DMS53 treated with DMSO at 0.1 percent for 48 hours (cell line): ENCODE measurements around the gene GRM1.

Source experiments
- DNase-seq: peaks from one replicate; lab custom pipeline; 2025; ENCODE audit not compliant: unreplicated experiment; lab: John Stamatoyannopoulos, UW

The GRM1 gene

GRCh38 chr6:146312608-146313007 is 283.7 kb downstream of the GRM1 start:
- no peak for DNase-seq

- no peak for DNase-seq
These were observed 286.7 kb downstream of the GRM1 start for GRCh38 chr6:146315381-146316174.

GRCh38 chr6:146316175-146316495 is 287.3 kb downstream of the GRM1 start:
- DNase-seq, result no peak

GRCh38 chr6:146331013-146331412 is 302.2 kb downstream of the GRM1 start:
- DNase-seq, result no peak

GRCh38 chr6:146335336-146335735 is 306.5 kb downstream of the GRM1 start:
- no peak for DNase-seq

- DNase-seq, result no peak
These were observed 307.3 kb downstream of the GRM1 start for GRCh38 chr6:146336191-146336590.

GRCh38 chr6:146337376-146337775 is 308.5 kb downstream of the GRM1 start:
- no peak for DNase-seq

GRCh38 chr6:146339716-146340115 is 310.9 kb downstream of the GRM1 start:
- DNase-seq, result peak; percentile 3

GRCh38 chr6:146341493-146342230 is 312.8 kb downstream of the GRM1 start:
- no peak for DNase-seq

- no peak for DNase-seq
These were observed 316.7 kb downstream of the GRM1 start for GRCh38 chr6:146345598-146345997.

GRCh38 chr6:146347090-146347489 is 318.2 kb downstream of the GRM1 start:
- DNase-seq, result no peak

- no peak for DNase-seq
These were observed 318.8 kb downstream of the GRM1 start for GRCh38 chr6:146347690-146348089.

- DNase-seq, result no peak
These were observed 322.2 kb downstream of the GRM1 start for GRCh38 chr6:146351018-146351417.

GRCh38 chr6:146352163-146352562 is 323.3 kb downstream of the GRM1 start:
- no peak for DNase-seq

- no peak for DNase-seq
These were observed 325.6 kb downstream of the GRM1 start for GRCh38 chr6:146354451-146354850.

GRCh38 chr6:146355521-146356100 is 326.7 kb downstream of the GRM1 start:
- DNase-seq, result no peak

- DNase-seq, result no peak
These were observed 328.9 kb downstream of the GRM1 start for GRCh38 chr6:146357578-146358430.

GRCh38 chr6:146358431-146359046 is 329.7 kb downstream of the GRM1 start:
- DNase-seq, result no peak

- no peak for DNase-seq
These were observed 330.3 kb downstream of the GRM1 start for GRCh38 chr6:146359131-146359530.

GRCh38 chr6:146361128-146361924 is 332.5 kb downstream of the GRM1 start:
- DNase-seq, result no peak
